ENCODE results near the gene AGAP2. TPM values are rescaled to one million over a fixed set of nuclear protein-coding genes. Genes with fewer than 3 reads are reported as not detected.
A peak's percentile ranks its signal among the peaks of the same experiment; 100 is the strongest.

The AGAP2 gene
- total and polyA plus RNA-seq, 2 of the 13 experiments (the other 11 are each of a cell fraction or from before 2014, with no cell fraction given), result 0.38 to 0.45 TPM

DNA sequence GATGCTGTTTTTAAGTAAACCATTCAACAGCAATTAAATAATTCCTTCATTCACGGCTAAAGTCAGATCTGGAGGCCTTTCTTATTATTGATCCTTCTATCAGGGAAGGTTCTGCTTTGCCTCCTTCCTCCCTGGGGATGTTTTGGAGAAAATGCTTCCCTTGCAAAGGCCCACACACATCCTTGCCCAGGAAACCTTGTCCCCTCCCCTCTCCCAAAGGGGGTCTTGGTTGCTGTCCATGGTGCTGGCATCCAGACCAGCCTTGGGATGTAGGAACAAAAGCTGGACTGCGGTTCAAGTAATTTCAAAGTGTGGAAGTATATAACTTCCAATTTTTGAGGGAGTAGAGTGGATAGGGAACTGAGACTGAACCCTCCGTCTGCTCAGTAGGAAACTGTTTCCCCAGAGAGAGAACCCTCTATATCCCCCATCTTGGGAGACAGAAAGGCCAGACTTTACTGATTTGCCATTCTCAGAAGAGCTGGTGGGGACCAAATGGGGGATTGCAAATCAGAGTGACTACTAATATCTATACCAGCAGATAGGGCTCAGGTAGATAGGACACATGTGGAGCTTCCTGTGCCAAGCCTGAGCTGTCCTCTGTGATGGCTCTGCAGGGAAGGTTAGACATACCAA is 21.9 kb upstream of the AGAP2 start:
- CTCF ChIA-PET (ENCODE audit: low intra/inter-chr PET ratio, low total read pairs), result interaction anchor here (2.3 kb wide), 1 partner anchor 145 kb away, joined by 10 read pairs; no protein-coding TSS in a partner anchor
- TF ChIP-seq, protein P1, sequence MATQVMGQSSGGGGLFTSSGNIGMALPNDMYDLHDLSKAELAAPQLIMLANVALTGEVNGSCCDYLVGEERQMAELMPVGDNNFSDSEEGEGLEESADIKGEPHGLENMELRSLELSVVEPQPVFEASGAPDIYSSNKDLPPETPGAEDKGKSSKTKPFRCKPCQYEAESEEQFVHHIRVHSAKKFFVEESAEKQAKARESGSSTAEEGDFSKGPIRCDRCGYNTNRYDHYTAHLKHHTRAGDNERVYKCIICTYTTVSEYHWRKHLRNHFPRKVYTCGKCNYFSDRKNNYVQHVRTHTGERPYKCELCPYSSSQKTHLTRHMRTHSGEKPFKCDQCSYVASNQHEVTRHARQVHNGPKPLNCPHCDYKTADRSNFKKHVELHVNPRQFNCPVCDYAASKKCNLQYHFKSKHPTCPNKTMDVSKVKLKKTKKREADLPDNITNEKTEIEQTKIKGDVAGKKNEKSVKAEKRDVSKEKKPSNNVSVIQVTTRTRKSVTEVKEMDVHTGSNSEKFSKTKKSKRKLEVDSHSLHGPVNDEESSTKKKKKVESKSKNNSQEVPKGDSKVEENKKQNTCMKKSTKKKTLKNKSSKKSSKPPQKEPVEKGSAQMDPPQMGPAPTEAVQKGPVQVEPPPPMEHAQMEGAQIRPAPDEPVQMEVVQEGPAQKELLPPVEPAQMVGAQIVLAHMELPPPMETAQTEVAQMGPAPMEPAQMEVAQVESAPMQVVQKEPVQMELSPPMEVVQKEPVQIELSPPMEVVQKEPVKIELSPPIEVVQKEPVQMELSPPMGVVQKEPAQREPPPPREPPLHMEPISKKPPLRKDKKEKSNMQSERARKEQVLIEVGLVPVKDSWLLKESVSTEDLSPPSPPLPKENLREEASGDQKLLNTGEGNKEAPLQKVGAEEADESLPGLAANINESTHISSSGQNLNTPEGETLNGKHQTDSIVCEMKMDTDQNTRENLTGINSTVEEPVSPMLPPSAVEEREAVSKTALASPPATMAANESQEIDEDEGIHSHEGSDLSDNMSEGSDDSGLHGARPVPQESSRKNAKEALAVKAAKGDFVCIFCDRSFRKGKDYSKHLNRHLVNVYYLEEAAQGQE (IDR thresholded peaks at IDR 0.05; ENCODE audit: borderline replicate concordance in 1 of 2, low read depth in 1 of 2, low read length in 2 of 2), result peak; percentile 73 to 95
- TF ChIP-seq FOXO1 (CRISPR knock-in tag; IDR thresholded peaks at IDR 0.05) (no peak), MIER2 (CRISPR knock-in tag; IDR thresholded peaks at IDR 0.05) (peak; percentile 93), U2AF2 (IDR thresholded peaks at IDR 0.05; ENCODE audit: low read depth, low read length) (no peak), FOXC1 (CRISPR knock-in tag; IDR thresholded peaks at IDR 0.05; ENCODE audit: borderline replicate concordance) (no peak), ZNF407 (CRISPR knock-in tag; IDR thresholded peaks at IDR 0.05; ENCODE audit: not compliant biosample characterization) (no peak), MXD4 (CRISPR knock-in tag; IDR thresholded peaks at IDR 0.05) (no peak), SALL1 (CRISPR knock-in tag; IDR thresholded peaks at IDR 0.05) (0 out of 2 replicates have a peak, but pooled peaks have one; percentile 15), MLX (CRISPR knock-in tag; IDR thresholded peaks at IDR 0.05) (no peak)

More for the DNA sequence above, 21.9 kb upstream of the AGAP2 start:
- Histone ChIP-seq H3K4me3 (replicated peaks in 1 of 3; ENCODE audit: insufficient read depth in 1 of 3, low read depth in 2 of 3, low read length in 3 of 3) (no peak overlapping the region), H3K27me3 (ENCODE audit: control insufficient read depth in 1 of 2, insufficient read depth in 2 of 2, low read length in 2 of 2) (peaks cover 0 to under 1% of the 10 kb centered on the region in 2 experiments; a peak in 1 of 5 replicates), H3K36me3 (replicated peaks in 1 of 2; ENCODE audit: control insufficient read depth in 1 of 2, insufficient read depth in 2 of 2, low read length in 2 of 2) (no peaks in the 10 kb centered on the region; a peak in 1 of 5 replicates), H4K20me1 (ENCODE audit: insufficient read depth, low read length) (no peaks in the 10 kb centered on the region), H3K79me2 (ENCODE audit: insufficient read depth, low read length) (peaks cover 3% of the 10 kb centered on the region), H3K9ac (ENCODE audit: insufficient read depth, low read depth, low read length) (no peak overlapping the region), H3K4me2 (ENCODE audit: low read depth, low read length) (no peak overlapping the region), H3K9me3 (ENCODE audit: low read length) (no peaks in the 10 kb centered on the region), H3K27ac (ENCODE audit: extremely low read length, insufficient read depth, low read length) (no peak overlapping the region), H2AFZ (ENCODE audit: low read length) (no peak overlapping the region), H3K4me1 (ENCODE audit: insufficient read depth, low read length) (peaks cover 31% of the 10 kb centered on the region)
- POLR2A ChIA-PET, result interaction anchor here (0.9 to 3.5 kb wide), 2 partner anchors 8 to 12 kb away, joined by 3 to 11 read pairs; partner anchors contain the start of genes CDK4, EEF1AKMT3 and METTL1
- ATAC-seq, result no peak
- BruUV-seq (replicated peaks), result no TSS peak
- DNase-seq (ENCODE audit: low spot score), result no peak
- in situ Hi-C loops (cut with HindIII; ENCODE audit: extremely low pct_ligation_motif_present, low pct_unique_long_range_greater_than_20kb) (no loop called here), intact Hi-C loops (cut with micrococcal nuclease; ENCODE audit: unreplicated experiment) (no loop called here)
- no peak for FAIRE-seq
- WGBS (ENCODE audit: low lambda C conversion rate), result 84% methylated on average over 3 of the region's 3 CpGs
